ENCODE results near the gene CEP192.
A peak's percentile ranks its signal among the peaks of the same experiment; 100 is the strongest.

Gene CEP192, protein sequence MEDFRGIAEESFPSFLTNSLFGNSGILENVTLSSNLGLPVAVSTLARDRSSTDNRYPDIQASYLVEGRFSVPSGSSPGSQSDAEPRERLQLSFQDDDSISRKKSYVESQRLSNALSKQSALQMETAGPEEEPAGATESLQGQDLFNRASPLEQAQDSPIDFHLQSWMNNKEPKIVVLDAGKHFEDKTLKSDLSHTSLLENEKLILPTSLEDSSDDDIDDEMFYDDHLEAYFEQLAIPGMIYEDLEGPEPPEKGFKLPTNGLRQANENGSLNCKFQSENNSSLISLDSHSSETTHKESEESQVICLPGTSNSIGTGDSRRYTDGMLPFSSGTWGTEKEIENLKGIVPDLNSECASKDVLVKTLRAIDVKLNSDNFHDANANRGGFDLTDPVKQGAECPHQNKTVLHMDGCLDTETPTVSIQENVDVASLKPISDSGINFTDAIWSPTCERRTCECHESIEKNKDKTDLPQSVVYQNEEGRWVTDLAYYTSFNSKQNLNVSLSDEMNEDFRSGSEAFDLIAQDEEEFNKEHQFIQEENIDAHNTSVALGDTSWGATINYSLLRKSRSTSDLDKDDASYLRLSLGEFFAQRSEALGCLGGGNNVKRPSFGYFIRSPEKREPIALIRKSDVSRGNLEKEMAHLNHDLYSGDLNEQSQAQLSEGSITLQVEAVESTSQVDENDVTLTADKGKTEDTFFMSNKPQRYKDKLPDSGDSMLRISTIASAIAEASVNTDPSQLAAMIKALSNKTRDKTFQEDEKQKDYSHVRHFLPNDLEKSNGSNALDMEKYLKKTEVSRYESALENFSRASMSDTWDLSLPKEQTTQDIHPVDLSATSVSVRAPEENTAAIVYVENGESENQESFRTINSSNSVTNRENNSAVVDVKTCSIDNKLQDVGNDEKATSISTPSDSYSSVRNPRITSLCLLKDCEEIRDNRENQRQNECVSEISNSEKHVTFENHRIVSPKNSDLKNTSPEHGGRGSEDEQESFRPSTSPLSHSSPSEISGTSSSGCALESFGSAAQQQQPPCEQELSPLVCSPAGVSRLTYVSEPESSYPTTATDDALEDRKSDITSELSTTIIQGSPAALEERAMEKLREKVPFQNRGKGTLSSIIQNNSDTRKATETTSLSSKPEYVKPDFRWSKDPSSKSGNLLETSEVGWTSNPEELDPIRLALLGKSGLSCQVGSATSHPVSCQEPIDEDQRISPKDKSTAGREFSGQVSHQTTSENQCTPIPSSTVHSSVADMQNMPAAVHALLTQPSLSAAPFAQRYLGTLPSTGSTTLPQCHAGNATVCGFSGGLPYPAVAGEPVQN (N-terminal part only)

DNA sequence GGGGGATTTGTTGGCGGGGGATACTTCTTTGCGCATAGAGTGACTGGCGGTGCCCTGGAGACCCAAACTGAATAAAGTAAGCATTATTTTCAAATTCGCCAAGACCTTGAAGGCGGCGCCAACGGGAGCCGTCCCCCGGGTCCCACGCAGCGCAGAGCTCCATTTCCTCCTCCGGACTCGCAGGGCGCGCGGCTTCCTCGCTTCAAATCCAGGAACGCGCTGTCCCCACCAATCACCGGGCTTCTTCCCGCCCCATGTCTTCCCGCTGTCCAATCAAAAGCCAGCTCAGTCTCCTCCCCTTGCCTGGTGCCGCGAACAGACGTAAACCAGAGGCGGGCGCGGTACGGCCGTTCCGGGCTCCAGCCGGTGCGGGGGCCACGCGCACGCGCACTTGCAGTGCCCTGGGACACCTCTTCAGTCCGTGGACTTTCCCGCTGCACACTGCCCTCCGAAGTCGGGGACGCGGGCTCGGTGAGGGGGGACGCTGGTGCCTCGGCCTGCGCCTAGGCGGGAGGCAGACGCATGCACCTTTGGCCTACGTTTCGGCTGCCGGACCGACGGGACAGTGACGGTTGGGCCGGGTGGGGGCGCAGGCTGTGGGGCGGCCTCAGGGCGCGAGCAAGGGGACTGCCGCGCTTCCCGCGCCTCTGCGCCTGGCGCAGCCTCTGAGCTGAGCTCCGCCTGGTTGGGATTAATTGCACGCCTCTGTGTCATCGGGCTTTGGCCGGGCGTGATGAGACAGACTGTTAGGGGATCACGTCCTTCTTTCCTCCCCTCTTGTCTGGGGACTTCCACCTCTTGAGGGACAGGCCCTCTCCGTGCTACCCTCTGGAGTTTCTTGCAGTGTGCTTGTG lies at the start of gene CEP192:
Gene CEP192 (plus strand): TSS at position 396 of the 854 bp plus-strand sequence. CDS start 8,063 bp downstream, outside the sequence.
- peak within 1 kb of the TSS; percentile 89 for H3K4me3 ChIP-seq (ENCODE audit: low read depth, low read length)
- in situ Hi-C loops (cut with HindIII; ENCODE audit: low sequenced_read_pairs), result no loop called here
- peak; percentile 97 for DNase-seq (ENCODE audit: low read depth)
- TF ChIP-seq, protein P1, sequence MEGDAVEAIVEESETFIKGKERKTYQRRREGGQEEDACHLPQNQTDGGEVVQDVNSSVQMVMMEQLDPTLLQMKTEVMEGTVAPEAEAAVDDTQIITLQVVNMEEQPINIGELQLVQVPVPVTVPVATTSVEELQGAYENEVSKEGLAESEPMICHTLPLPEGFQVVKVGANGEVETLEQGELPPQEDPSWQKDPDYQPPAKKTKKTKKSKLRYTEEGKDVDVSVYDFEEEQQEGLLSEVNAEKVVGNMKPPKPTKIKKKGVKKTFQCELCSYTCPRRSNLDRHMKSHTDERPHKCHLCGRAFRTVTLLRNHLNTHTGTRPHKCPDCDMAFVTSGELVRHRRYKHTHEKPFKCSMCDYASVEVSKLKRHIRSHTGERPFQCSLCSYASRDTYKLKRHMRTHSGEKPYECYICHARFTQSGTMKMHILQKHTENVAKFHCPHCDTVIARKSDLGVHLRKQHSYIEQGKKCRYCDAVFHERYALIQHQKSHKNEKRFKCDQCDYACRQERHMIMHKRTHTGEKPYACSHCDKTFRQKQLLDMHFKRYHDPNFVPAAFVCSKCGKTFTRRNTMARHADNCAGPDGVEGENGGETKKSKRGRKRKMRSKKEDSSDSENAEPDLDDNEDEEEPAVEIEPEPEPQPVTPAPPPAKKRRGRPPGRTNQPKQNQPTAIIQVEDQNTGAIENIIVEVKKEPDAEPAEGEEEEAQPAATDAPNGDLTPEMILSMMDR (IDR thresholded peaks at IDR 0.05; ENCODE audit: low read depth, low read length, missing control alignments), result no peak

DNA sequence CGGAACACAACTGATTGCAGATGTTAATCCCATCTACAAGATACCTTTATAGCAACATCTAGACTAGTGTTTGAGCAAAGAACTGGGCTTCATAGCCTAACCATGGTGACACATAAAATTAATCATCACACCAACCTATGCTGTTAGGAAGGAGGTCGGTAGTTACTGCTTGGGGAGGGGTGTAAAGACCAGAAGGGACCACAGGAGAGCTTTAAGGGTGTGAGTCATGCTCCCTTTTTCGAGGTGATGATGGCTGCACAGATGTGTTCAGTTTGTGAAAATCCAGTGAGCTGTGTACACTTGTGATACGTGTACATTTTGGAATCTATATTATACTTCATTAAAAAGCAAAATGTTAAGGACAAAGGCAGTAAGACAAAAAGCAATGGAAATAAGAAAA lies 47.9 kb upstream of the CEP192 start:
- H3K4me3 ChIP-seq (ENCODE audit: low read depth, low read length), result no peak overlapping the region
- TF ChIP-seq, protein P1 (IDR thresholded peaks at IDR 0.05; ENCODE audit: low read depth, low read length, missing control alignments), result no peak
- in situ Hi-C loops (cut with HindIII; ENCODE audit: low sequenced_read_pairs), result no loop called here
- DNase-seq (ENCODE audit: low read depth), result no peak

DNA sequence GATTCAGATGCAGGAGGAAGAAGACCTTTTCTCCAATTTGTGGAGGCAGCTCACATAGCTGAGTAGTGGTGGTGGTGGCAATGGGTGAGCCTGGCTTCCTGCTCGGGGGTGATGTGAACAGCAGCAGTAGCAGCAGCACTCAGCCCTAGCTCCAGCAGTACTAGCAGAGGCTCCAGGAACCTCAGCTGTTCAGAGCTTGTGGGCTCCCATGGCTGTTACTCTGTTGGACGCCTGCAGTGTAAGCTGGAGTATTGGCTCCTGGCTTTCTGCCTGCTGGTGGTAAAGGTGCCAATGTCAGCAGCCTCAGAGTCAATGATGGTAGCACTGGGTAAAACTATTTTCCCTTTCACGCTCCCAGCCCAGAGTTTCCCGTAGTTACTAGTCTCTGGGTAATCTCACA lies 46.5 kb upstream of the CEP192 start:
- no peak overlapping the region for H3K4me3 ChIP-seq (ENCODE audit: low read depth, low read length)
- TF ChIP-seq, protein P1 (IDR thresholded peaks at IDR 0.05; ENCODE audit: low read depth, low read length, missing control alignments), result no peak
- in situ Hi-C loops (cut with HindIII; ENCODE audit: low sequenced_read_pairs), result no loop called here
- no peak for DNase-seq (ENCODE audit: low read depth)

DNA sequence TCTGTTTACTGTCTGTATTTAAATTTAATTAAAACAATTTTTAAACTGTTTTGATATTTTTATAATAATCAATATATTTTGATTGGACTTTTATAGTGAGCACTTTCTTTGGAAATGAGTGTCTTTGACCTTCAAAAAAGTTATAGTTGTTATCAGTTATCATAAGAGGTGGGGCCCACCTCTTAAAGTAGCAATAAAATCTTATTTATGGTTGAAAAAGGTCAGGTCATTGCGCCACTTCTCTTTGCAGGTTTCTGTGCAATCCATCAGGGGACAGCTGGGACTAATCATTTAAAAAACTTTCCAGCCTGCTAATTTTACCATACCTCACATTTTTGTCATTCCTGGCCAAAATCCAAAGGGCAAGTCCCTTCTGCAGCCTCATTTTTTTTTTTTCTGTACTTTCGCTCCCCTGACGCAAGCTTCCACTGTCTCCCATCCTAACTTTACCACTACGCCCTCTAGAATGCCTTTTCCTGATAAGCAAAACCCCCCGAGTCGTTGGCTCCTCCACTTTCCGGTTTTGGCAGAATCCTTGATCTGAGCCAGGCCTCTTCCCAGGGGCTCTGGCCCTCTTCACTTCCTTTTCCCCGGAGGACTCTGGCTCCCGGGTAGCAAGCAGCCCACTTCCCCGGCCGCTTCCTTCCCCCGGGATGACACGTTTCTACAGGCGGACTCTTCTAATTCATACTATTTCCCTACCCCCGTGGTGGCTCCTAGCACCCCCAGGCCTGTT lies 44.4 kb upstream of the CEP192 start:
- peak overlapping the region; percentile 77 for H3K4me3 ChIP-seq (ENCODE audit: low read depth, low read length)
- in situ Hi-C loops (cut with HindIII; ENCODE audit: low sequenced_read_pairs), result no loop called here
- TF ChIP-seq, protein P1 (IDR thresholded peaks at IDR 0.05; ENCODE audit: low read depth, low read length, missing control alignments), result peak; percentile 12
- DNase-seq (ENCODE audit: low read depth), result peak; percentile 80

DNA sequence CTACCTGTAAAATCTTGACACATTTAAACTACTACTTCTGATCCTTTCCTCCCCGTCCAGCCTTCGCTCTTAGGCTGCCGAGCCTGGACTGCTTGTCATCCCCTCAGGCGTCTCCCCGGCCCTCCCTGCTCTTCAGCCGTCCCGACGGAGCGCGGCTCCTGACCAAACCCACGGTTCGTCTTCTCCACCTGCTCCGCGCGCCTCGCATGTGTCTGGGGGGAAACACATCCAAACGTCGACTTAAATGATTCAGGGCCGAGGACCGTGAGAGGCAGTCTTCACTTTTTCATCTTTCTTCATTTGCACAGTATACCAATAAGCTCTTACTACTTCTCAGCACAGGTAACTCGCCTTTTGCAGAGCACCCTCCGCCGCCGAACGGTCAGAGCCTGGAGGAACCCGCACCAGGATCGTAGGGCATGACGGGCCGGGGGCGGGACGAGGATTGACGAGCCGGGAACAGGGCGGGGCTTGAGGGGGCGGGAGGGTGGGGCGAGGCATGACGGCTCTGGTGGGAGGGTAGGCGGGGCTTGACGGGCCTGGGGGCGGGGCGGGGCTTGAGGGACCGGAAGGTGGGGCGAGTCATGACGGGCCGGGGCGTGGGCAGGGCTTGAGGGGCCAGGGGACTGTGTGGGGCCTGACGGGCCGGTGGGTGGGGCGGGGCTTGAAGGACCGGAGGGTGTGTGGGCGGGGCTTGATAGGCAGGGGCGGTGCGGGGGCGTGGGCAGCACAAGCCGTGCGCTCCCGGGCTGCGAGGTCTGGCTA lies 43.7 kb upstream of the CEP192 start, which contains the start of gene SEH1L:
Gene SEH1L (plus strand): TSS at position 727 of the 765 bp plus-strand sequence. CDS start 111 bp downstream, outside the sequence.
- peak; percentile 97 for DNase-seq (ENCODE audit: low read depth)
- in situ Hi-C loops (cut with HindIII; ENCODE audit: low sequenced_read_pairs), result no loop called here
- TF ChIP-seq, protein P1 (IDR thresholded peaks at IDR 0.05; ENCODE audit: low read depth, low read length, missing control alignments), result no peak
- H3K4me3 ChIP-seq (ENCODE audit: low read depth, low read length), result peak within 1 kb of the TSS; percentile 77
